ENCODE results near the gene MET.

- no peak for TF ChIP-seq CTCF (conservative IDR thresholded peaks at IDR 0.05 in 1 of 2, IDR thresholded peaks at IDR 0.05 in 1 of 2; ENCODE audit: low read depth in 1 of 2, low read length in 2 of 2)
- no peak for TF ChIP-seq EZH2 (IDR thresholded peaks at IDR 0.05; ENCODE audit: low read length, missing control alignments)
Observed at GRCh38 chr7:116779931-116780330, 107.9 kb downstream of the MET start.

Measured in fibroblast of lung (primary cell).